Neural cell (in vitro differentiated cells): ENCODE data around the gene JMY.

Source experiments
- CTCF ChIP-seq: fragments of 450-650 bp; IDR thresholded peaks from 2 replicates; pipeline ENCODE4 v1.5.1; 2014; ENCODE audit warnings: antibody characterized with exemption, mild to moderate bottlenecking, moderate library complexity; ENCODE audit not compliant: poor library complexity, severe bottlenecking
- EP300 ChIP-seq: fragments of 450-650 bp; conservative IDR thresholded peaks from 2 replicates; pipeline ENCODE4 v1.6.1; 2014; ENCODE audit warnings: antibody characterized with exemption, mild to moderate bottlenecking, moderate library complexity; ENCODE audit not compliant: poor library complexity, severe bottlenecking
- EZH2 ChIP-seq: fragments of 200-600, 300-800 bp; shearing (Covaris generic), sonication (generic); IDR thresholded peaks from 2 replicates; pipeline ENCODE4 v1.6.1; 2014; ENCODE audit warnings: antibody characterized with exemption, low read length, borderline replicate concordance, mild to moderate bottlenecking; ENCODE audit not compliant: insufficient read depth, poor library complexity, severe bottlenecking
- POLR2AphosphoS5 ChIP-seq: IDR thresholded peaks from 2 replicates; pipeline ENCODE4 v1.6.1; 2012

GRCh38 chr5:79235261-79235633, 684 bp upstream of the JMY start:
- TF ChIP-seq CTCF (no peak), POLR2AphosphoS5 (no peak), EZH2 (no peak), EP300 (no peak)
